Measurements from ENCODE around the gene WIPF3.

Gene WIPF3

DNA sequence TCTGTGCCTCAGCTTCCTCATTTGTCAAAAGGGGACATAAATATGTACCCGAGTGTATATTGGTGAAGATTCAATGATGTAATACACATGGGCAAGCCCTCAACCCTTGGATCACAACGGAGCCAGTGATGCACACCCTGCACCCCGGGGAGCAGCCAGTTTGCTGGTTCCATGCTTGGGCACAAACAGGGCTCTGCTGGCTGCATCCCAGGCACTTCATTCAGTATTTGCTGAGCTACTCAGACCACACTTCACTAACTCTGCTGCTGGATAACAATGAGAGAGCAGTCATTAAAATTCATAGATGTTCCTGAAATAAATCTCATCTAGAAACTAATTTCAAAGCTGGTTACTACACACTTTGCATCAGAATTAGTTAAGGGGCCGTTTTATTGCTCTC is 111.3 kb downstream of the WIPF3 start:
- Histone ChIP-seq H3K27me3 (ENCODE audit: control insufficient read depth, insufficient read depth, low read length) (no peaks in the 10 kb centered on the region), H3K9me3 (ENCODE audit: control insufficient read depth, insufficient read depth, low read length) (no peaks in the 10 kb centered on the region), H3K4me1 (ENCODE audit: control insufficient read depth, insufficient read depth, low read length) (no peaks in the 10 kb centered on the region), H3K4me3 (ENCODE audit: low read depth, low read length) (no peak overlapping the region), H3K36me3 (ENCODE audit: control insufficient read depth, insufficient read depth, low read length) (peaks cover 43% of the 10 kb centered on the region), H3K27ac (ENCODE audit: low read depth, low read length) (no peak overlapping the region), H3K9ac (ENCODE audit: low read depth, low read length) (no peak overlapping the region)

DNA sequence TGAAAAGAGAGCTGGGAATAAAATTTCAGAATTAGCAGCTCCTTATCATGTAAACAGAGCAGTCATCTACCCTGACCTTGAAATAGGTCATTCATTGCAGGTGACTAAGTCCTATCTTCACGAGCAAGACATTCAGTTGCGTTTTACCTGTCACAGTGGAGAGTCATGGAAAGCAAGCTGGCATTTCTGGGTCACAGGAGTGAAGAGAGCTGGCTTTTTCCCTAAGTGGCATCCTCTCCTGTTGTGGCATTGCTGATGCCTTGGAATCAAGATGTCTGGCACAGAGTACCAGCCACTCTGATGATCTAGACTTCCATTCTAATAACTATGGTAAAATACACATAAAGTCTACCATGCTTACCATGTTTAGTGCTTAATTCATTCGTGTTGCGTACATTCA is 112.5 kb downstream of the WIPF3 start:
- no peak overlapping the region for H3K27ac ChIP-seq (ENCODE audit: low read depth, low read length)
- H3K4me3 ChIP-seq (ENCODE audit: low read depth, low read length), result no peak overlapping the region
- no peaks in the 10 kb centered on the region for H3K4me1 ChIP-seq (ENCODE audit: control insufficient read depth, insufficient read depth, low read length)
- H3K9me3 ChIP-seq (ENCODE audit: control insufficient read depth, insufficient read depth, low read length), result no peaks in the 10 kb centered on the region
- peaks cover 53% of the 10 kb centered on the region for H3K36me3 ChIP-seq (ENCODE audit: control insufficient read depth, insufficient read depth, low read length)
- no peak overlapping the region for H3K9ac ChIP-seq (ENCODE audit: low read depth, low read length)
- H3K27me3 ChIP-seq (ENCODE audit: control insufficient read depth, insufficient read depth, low read length), result no peaks in the 10 kb centered on the region

DNA sequence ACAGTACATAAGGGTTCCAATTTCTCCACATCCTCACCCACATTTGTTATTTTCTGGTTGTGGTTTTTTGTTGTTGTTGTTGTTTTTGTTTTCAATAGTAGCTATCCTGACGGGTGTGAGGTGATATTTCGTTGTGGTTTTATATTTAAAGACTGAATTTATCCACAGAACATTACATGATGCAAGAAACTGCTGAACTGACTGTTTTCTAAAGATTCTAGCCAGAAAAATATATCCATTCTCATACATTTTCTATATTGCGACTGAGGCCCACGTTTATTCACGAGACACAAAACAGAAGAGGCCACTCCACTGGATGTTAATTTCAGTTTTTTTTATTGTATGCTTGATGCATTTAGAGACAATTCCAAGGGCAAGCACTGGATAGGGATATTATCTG is 113.5 kb downstream of the WIPF3 start:
- Histone ChIP-seq H3K27me3 (ENCODE audit: control insufficient read depth, insufficient read depth, low read length) (no peaks in the 10 kb centered on the region), H3K36me3 (ENCODE audit: control insufficient read depth, insufficient read depth, low read length) (peaks cover 60% of the 10 kb centered on the region), H3K27ac (ENCODE audit: low read depth, low read length) (no peak overlapping the region), H3K9ac (ENCODE audit: low read depth, low read length) (no peak overlapping the region), H3K9me3 (ENCODE audit: control insufficient read depth, insufficient read depth, low read length) (no peaks in the 10 kb centered on the region), H3K4me1 (ENCODE audit: control insufficient read depth, insufficient read depth, low read length) (no peaks in the 10 kb centered on the region), H3K4me3 (ENCODE audit: low read depth, low read length) (no peak overlapping the region)

DNA sequence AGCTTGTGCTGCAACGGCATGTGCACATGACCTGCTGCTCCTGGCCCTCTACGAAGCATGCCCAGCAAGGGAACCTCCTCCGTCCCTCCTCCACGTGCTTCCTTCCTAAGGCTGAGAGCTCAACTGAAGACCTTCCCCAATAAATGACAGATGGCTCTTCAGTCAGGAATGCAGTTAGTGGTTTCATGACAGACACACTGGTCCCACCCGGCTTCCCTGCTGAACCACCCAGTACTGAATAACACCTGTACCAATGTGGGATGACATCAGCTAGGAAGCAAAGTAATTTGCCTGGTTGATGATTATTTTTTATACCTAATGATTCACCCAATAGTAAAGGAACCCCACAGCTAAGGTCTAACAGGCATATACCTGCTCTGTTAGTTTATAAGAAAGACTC is 114.2 kb downstream of the WIPF3 start:
- peaks cover 64% of the 10 kb centered on the region for H3K36me3 ChIP-seq (ENCODE audit: control insufficient read depth, insufficient read depth, low read length)
- no peaks in the 10 kb centered on the region for H3K27me3 ChIP-seq (ENCODE audit: control insufficient read depth, insufficient read depth, low read length)
- H3K4me1 ChIP-seq (ENCODE audit: control insufficient read depth, insufficient read depth, low read length), result no peaks in the 10 kb centered on the region
- H3K27ac ChIP-seq (ENCODE audit: low read depth, low read length), result no peak overlapping the region
- H3K4me3 ChIP-seq (ENCODE audit: low read depth, low read length), result no peak overlapping the region
- no peak overlapping the region for H3K9ac ChIP-seq (ENCODE audit: low read depth, low read length)
- H3K9me3 ChIP-seq (ENCODE audit: control insufficient read depth, insufficient read depth, low read length), result no peaks in the 10 kb centered on the region

DNA sequence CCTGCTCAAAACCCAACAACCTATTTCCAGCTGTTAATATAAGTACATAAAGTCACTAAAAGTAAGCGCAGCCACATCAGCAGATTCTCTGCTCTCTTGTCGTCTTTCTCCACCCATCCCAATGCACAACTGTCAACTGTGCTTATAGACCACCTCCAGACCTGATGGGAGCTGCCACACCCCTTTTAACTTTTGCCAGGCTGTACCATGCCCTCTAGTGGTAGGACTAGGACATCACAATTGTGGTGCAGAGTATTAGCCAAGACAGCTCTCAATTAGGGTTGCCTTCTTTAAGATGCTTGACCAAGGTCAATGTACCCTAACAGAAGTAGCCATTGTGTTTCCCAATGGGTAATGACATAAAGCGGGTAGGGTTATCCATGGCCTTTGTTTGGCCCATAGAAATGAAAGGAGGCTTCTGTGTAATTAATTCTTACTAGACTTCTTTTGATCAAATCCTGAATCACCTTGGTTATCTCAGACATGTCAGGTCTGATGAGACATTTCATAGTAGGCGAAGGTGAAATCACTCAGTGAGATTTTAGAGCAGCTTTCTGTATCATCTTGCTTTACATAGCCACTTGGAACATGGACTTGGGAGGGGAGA is 115.2 kb downstream of the WIPF3 start:
- no peaks in the 10 kb centered on the region for H3K9me3 ChIP-seq (ENCODE audit: control insufficient read depth, insufficient read depth, low read length)
- H3K36me3 ChIP-seq (ENCODE audit: control insufficient read depth, insufficient read depth, low read length), result peaks cover 68% of the 10 kb centered on the region
- H3K27me3 ChIP-seq (ENCODE audit: control insufficient read depth, insufficient read depth, low read length), result no peaks in the 10 kb centered on the region
- no peaks in the 10 kb centered on the region for H3K4me1 ChIP-seq (ENCODE audit: control insufficient read depth, insufficient read depth, low read length)
- no peak overlapping the region for H3K4me3 ChIP-seq (ENCODE audit: low read depth, low read length)
- no peak overlapping the region for H3K9ac ChIP-seq (ENCODE audit: low read depth, low read length)
- no peak overlapping the region for H3K27ac ChIP-seq (ENCODE audit: low read depth, low read length)

DNA sequence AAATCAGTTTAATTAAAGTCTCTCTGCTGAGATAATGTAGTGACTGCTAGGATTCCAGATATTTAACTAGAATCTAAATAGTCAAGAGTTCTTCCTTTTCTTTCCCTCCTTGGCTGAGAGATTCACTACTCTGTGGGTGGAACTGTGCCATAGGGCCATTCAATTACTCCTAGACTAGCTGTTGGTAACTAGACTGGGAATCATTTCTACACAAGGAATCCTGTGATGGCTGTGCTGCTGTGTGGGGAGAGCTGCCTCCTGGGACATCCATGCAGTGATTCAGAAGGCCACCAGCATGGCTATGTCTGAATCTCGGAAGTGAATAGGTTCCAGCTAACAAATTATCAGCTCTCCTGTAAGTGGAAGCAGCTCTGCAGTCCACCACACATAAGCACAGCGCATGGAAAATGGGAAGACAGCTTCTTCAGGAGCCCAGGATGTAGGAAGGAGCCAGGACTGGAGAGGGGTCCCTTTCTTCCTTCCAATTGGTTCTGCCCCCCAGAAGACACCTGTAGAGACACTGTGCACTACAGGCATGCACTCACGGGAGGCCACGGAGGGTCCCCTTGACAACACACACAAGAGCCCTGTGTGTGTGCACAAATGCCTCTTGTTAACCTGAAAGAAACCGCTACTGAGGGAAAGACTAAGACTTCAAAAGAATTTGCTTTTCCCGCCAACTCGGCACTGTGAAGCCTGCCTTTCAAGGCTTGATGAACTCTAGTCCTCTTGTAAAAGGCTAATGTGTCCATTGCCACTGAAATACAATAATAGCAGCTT is 116.8 kb downstream of the WIPF3 start:
- H3K9ac ChIP-seq (ENCODE audit: low read depth, low read length), result no peak overlapping the region
- no peaks in the 10 kb centered on the region for H3K27me3 ChIP-seq (ENCODE audit: control insufficient read depth, insufficient read depth, low read length)
- H3K27ac ChIP-seq (ENCODE audit: low read depth, low read length), result no peak overlapping the region
- H3K36me3 ChIP-seq (ENCODE audit: control insufficient read depth, insufficient read depth, low read length), result peaks cover 79% of the 10 kb centered on the region
- H3K4me1 ChIP-seq (ENCODE audit: control insufficient read depth, insufficient read depth, low read length), result no peaks in the 10 kb centered on the region
- H3K4me3 ChIP-seq (ENCODE audit: low read depth, low read length), result no peak overlapping the region
- H3K9me3 ChIP-seq (ENCODE audit: control insufficient read depth, insufficient read depth, low read length), result no peaks in the 10 kb centered on the region

DNA sequence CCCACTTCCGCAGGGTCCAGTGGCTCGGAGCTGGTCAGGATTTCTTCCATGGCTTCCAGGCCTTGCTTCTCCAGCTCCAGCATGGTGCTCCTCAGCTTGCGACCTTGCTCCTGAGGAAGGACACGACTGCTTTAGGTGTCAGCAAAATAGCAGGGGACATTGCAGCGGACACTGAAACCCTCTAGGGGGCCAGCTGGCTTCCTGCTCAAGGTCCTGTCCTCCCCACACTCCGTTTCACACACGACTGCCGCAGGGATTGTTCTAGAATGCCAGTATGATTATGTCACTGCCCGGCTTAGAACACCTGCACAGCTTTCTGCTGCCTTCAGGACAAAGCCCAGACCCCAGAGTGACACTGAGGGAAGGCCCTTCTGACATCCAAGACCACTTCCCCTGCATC is 117.7 kb downstream of the WIPF3 start:
- Histone ChIP-seq H3K4me1 (ENCODE audit: control insufficient read depth, insufficient read depth, low read length) (no peaks in the 10 kb centered on the region), H3K9ac (ENCODE audit: low read depth, low read length) (no peak overlapping the region), H3K36me3 (ENCODE audit: control insufficient read depth, insufficient read depth, low read length) (peaks cover 74% of the 10 kb centered on the region), H3K4me3 (ENCODE audit: low read depth, low read length) (no peak overlapping the region), H3K27ac (ENCODE audit: low read depth, low read length) (no peak overlapping the region), H3K9me3 (ENCODE audit: control insufficient read depth, insufficient read depth, low read length) (no peaks in the 10 kb centered on the region), H3K27me3 (ENCODE audit: control insufficient read depth, insufficient read depth, low read length) (no peaks in the 10 kb centered on the region)

DNA sequence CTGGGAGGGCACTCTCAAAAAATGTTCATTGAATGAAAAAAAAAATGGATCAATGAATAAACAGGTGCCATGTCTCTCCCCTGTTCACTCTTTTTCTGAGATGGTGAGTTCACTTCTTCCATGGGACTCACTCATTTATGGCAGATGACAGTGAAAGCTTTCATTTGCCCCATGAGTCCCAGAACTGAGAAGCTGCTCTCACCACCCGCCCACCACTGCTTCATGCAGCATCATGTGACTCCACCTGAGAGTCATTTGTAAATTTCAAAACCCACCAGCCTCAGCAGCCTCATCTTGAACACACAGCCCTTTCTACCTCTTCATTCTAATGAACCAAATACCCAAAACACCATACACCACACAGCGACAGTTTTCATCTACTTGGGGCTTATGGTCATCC is 118.4 kb downstream of the WIPF3 start:
- no peak overlapping the region for H3K27ac ChIP-seq (ENCODE audit: low read depth, low read length)
- peaks cover 67% of the 10 kb centered on the region for H3K36me3 ChIP-seq (ENCODE audit: control insufficient read depth, insufficient read depth, low read length)
- H3K4me1 ChIP-seq (ENCODE audit: control insufficient read depth, insufficient read depth, low read length), result no peaks in the 10 kb centered on the region
- no peak overlapping the region for H3K9ac ChIP-seq (ENCODE audit: low read depth, low read length)
- no peaks in the 10 kb centered on the region for H3K9me3 ChIP-seq (ENCODE audit: control insufficient read depth, insufficient read depth, low read length)
- H3K4me3 ChIP-seq (ENCODE audit: low read depth, low read length), result no peak overlapping the region
- H3K27me3 ChIP-seq (ENCODE audit: control insufficient read depth, insufficient read depth, low read length), result no peaks in the 10 kb centered on the region

DNA sequence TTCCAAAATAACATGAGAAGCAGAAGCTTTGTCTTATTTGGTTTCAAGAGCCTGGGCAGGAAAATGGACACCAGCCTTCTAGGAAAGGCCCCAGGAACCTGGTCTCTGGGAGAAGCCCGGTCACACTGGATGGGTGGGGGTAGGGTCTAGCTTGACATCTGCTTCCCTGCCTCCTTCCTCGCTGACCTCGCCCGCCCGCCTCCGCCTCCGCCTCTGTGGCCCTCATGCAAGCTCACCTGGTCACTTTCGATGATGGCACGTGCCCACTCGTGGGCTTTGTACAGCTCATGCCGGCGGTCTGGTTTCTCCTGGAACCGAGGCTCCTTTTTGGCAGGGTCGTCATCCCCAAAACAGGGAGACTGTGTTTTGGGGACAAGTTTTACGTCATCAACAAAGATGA is 119.9 kb downstream of the WIPF3 start:
- Histone ChIP-seq H3K9ac (ENCODE audit: low read depth, low read length) (no peak overlapping the region), H3K9me3 (ENCODE audit: control insufficient read depth, insufficient read depth, low read length) (no peaks in the 10 kb centered on the region), H3K27ac (ENCODE audit: low read depth, low read length) (no peak overlapping the region), H3K27me3 (ENCODE audit: control insufficient read depth, insufficient read depth, low read length) (no peaks in the 10 kb centered on the region), H3K36me3 (ENCODE audit: control insufficient read depth, insufficient read depth, low read length) (peaks cover 64% of the 10 kb centered on the region), H3K4me3 (ENCODE audit: low read depth, low read length) (no peak overlapping the region), H3K4me1 (ENCODE audit: control insufficient read depth, insufficient read depth, low read length) (no peaks in the 10 kb centered on the region)

DNA sequence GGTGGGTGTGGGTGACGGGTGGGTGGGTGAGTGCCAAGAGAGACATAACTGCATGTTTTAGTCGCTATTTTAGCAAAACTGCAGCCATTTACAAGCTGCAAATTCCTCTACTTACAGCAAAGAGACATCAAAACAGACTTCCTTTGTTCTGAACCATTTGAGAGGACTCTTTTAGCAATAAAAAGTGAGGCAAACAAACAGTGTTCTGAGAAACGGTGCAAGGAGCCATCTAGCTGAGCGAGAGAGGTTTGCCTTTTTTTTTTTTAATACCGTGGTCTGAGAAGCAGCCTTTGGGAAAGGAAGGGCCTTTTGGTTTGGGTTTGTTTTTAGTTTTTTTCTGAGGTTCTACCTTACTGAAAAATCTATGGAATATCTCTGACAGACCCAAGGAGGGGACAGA is 120.4 kb downstream of the WIPF3 start:
- Histone ChIP-seq H3K36me3 (ENCODE audit: control insufficient read depth, insufficient read depth, low read length) (peaks cover 65% of the 10 kb centered on the region), H3K9me3 (ENCODE audit: control insufficient read depth, insufficient read depth, low read length) (no peaks in the 10 kb centered on the region), H3K4me3 (ENCODE audit: low read depth, low read length) (no peak overlapping the region), H3K27ac (ENCODE audit: low read depth, low read length) (no peak overlapping the region), H3K27me3 (ENCODE audit: control insufficient read depth, insufficient read depth, low read length) (no peaks in the 10 kb centered on the region), H3K9ac (ENCODE audit: low read depth, low read length) (no peak overlapping the region), H3K4me1 (ENCODE audit: control insufficient read depth, insufficient read depth, low read length) (no peaks in the 10 kb centered on the region)

DNA sequence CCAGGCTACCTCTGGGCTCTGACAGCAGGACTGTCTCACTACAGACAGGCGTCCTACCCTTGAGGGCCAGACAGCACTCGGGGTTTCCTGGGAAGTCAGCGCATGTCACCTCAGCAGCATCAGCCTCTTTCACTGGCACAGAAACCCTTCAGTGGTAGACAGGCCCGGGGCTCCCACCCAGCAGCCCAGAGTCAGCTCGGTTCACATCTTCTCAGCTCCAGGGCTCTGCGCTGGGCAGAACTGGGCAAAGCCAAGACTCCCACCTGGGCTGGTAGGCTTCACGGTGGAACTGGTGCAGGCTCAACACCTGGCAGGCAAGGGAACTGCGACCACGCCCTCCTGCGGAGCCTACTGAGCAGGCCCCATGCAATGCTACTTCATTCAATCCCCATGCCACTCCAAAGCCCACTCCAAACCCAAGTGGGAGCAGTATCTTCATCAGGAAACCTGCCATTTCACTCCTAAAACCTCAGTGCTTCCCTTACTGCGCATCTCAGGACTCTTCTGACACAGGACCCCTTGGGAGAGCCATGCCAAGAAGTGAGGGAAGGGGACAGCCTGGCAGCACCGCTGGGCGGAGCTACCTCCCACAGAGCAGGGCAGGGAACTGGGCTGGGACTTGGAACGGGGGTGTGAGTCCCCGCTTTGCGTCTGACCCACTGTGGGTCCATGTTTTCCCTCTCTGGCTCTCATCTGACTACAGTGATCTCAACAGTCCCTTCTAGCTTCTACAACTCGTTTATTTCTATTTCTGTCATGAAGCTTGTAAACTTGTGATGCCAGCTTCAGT is 122.9 kb downstream of the WIPF3 start:
- peaks cover 54% of the 10 kb centered on the region for H3K36me3 ChIP-seq (ENCODE audit: control insufficient read depth, insufficient read depth, low read length)
- no peak overlapping the region for H3K9ac ChIP-seq (ENCODE audit: low read depth, low read length)
- H3K4me3 ChIP-seq (ENCODE audit: low read depth, low read length), result no peak overlapping the region
- no peaks in the 10 kb centered on the region for H3K27me3 ChIP-seq (ENCODE audit: control insufficient read depth, insufficient read depth, low read length)
- H3K27ac ChIP-seq (ENCODE audit: low read depth, low read length), result no peak overlapping the region
- H3K9me3 ChIP-seq (ENCODE audit: control insufficient read depth, insufficient read depth, low read length), result no peaks in the 10 kb centered on the region
- H3K4me1 ChIP-seq (ENCODE audit: control insufficient read depth, insufficient read depth, low read length), result no peaks in the 10 kb centered on the region

Measured in HUES48 (cell line).